Transverse colon (tissue), 4 donors: Measurements from ENCODE around the gene CACYBP.

Source experiments
- CTCF ChIP-seq, 5 experiments: fragments of 200-600 bp in 3 of 5; fragments of 450-650 bp in 2 of 5; sonication (generic) in 3 of 5; IDR thresholded peaks; 1 replicate in 2 of 5; 2 replicates in 3 of 5; pipeline ENCODE4 v1.5.1; 2016 to 2017; ENCODE audit warnings: antibody characterized with exemption in 5 of 5, inconsistent platforms in 3 of 5, mild to moderate bottlenecking in 2 of 5, moderate library complexity in 1 of 5
- EP300 ChIP-seq: sonication (generic); formaldehyde crosslinking; IDR thresholded peaks from one replicate; pipeline ENCODE4 v1.6.1; 2017; ENCODE audit warnings: antibody characterized with exemption, low read depth
- POLR2A ChIP-seq: fragments of 450-650 bp; IDR thresholded peaks from one replicate; pipeline ENCODE4 v1.6.1; 2016; ENCODE audit warnings: antibody characterized with exemption, mild to moderate bottlenecking, moderate library complexity
- POLR2AphosphoS5 ChIP-seq, 3 donors: sonication (generic); formaldehyde crosslinking; IDR thresholded peaks; one replicate each; pipeline ENCODE4 v1.6.1; 2016; ENCODE audit warnings: antibody characterized with exemption in 3 of 3

GRCh38 chr1:175045519-175045918 lies 45.8 kb downstream of the CACYBP start:
- TF ChIP-seq POLR2A (no peak), CTCF (IDR thresholded peaks at IDR 0.05) (no peak), EP300 (no peak), POLR2AphosphoS5 (IDR thresholded peaks at IDR 0.05) (no peak)
